GM21367 (cell line): ENCODE results near the gene ZNF680.
A peak's percentile ranks its signal among the peaks of the same experiment; 100 is the strongest.
"Not testable (repeated sequence)": the region's sequence is repeated elsewhere in the genome, so short reads cannot be mapped to it uniquely, and the experiment has no call there.

ENCODE experiments used
- ATAC-seq: cut with Tn5 transposase; IDR thresholded peaks from one replicate; pipeline ENCODE4 v1.9.1; 2021; ENCODE audit not compliant: unreplicated experiment

Gene ZNF680

GRCh38 chr7:64562626-64563278 is at the start of gene ZNF680:
ZNF680 (minus strand) TSS chr7:64563071; CDS start chr7:64562954, 117 bp downstream.
- ATAC-seq = peak; percentile 99

- no peak for ATAC-seq
Observed at GRCh38 chr7:64612452-64612851, 49.6 kb upstream of the ZNF680 start.

- no peak for ATAC-seq
Observed at GRCh38 chr7:64611717-64612116, 48.8 kb upstream of the ZNF680 start.

- no peak for ATAC-seq
Observed at GRCh38 chr7:64610997-64611396, 48.1 kb upstream of the ZNF680 start.

GRCh38 chr7:64608116-64608910 is 45.4 kb upstream of the ZNF680 start:
- ATAC-seq = no peak

GRCh38 chr7:64606385-64606784 is 43.5 kb upstream of the ZNF680 start:
- ATAC-seq = no peak

- no peak for ATAC-seq
Observed at GRCh38 chr7:64603271-64603670, 40.4 kb upstream of the ZNF680 start.

GRCh38 chr7:64602518-64602917 is 39.6 kb upstream of the ZNF680 start:
- ATAC-seq = no peak

- no peak for ATAC-seq
Observed at GRCh38 chr7:64602086-64602485, 39.2 kb upstream of the ZNF680 start.

GRCh38 chr7:64599359-64599758 is 36.5 kb upstream of the ZNF680 start:
- no peak for ATAC-seq

- ATAC-seq = no peak
Observed at GRCh38 chr7:64590971-64591370, 28.1 kb upstream of the ZNF680 start.

- ATAC-seq = no peak
Observed at GRCh38 chr7:64581926-64582894, 19.3 kb upstream of the ZNF680 start.

GRCh38 chr7:64581391-64581790 is 18.5 kb upstream of the ZNF680 start:
- ATAC-seq = no peak

GRCh38 chr7:64574540-64575099 is 11.7 kb upstream of the ZNF680 start:
- no peak for ATAC-seq

- ATAC-seq = not testable (repeated sequence)
Observed at GRCh38 chr7:64570284-64570605, 7.4 kb upstream of the ZNF680 start.

GRCh38 chr7:64569372-64570283 is 6.8 kb upstream of the ZNF680 start:
- not testable (repeated sequence) for ATAC-seq

- ATAC-seq = no peak
Observed at GRCh38 chr7:64562256-64562625, 630 bp downstream of the ZNF680 start.

- ATAC-seq = no peak
Observed at GRCh38 chr7:64559206-64559605, 3.7 kb downstream of the ZNF680 start.

- ATAC-seq = no peak
Observed at GRCh38 chr7:64558781-64559180, 4.1 kb downstream of the ZNF680 start.

GRCh38 chr7:64558323-64558705 is 4.6 kb downstream of the ZNF680 start:
- no peak for ATAC-seq
